RCC 7860 (cell line): ENCODE measurements around the gene LDB1.

ENCODE experiments used
- DNase-seq: peaks from one replicate; pipeline ENCODE4 v3.0.0-alpha.2; 2015; ENCODE audit warnings: low spot score
- FAIRE-seq: peaks from 2 replicates; lab custom pipeline; 2012; peaks lifted over from hg19 to GRCh38; lab: Jason Lieb, UNC

LDB1 gene

GRCh38 chr10:102139281-102140110, 19.3 kb upstream of the LDB1 start:
- FAIRE-seq: no peak
- no peak for DNase-seq

GRCh38 chr10:102135956-102136526, 15.9 kb upstream of the LDB1 start:
- DNase-seq: no peak
- no peak for FAIRE-seq

- no peak for FAIRE-seq
- no peak for DNase-seq
Observed at GRCh38 chr10:102134416-102134815, 14.2 kb upstream of the LDB1 start.

GRCh38 chr10:102133373-102134195, 13.4 kb upstream of the LDB1 start:
- FAIRE-seq (no peak), DNase-seq (peak; percentile 61)

GRCh38 chr10:102132563-102133372, 12.6 kb upstream of the LDB1 start, which contains the start of gene PPRC1:
PPRC1 (plus strand) TSS chr10:102133040; CDS start chr10:102133069, 29 bp downstream.
- FAIRE-seq: peak; percentile 76

GRCh38 chr10:102132193-102132562, 12.0 kb upstream of the LDB1 start:
- DNase-seq (no peak), FAIRE-seq (no peak)

More at GRCh38 chr10:102132563-102133372, 12.6 kb upstream of the LDB1 start, which contains the start of gene PPRC1:
- peak; percentile 98 for DNase-seq

GRCh38 chr10:102131286-102132170, 11.4 kb upstream of the LDB1 start:
- DNase-seq (no peak), FAIRE-seq (no peak)

- DNase-seq (no peak), FAIRE-seq (no peak)
Observed at GRCh38 chr10:102123223-102123622, 3.1 kb upstream of the LDB1 start.

GRCh38 chr10:102122450-102122849, 2.3 kb upstream of the LDB1 start:
- FAIRE-seq (no peak), DNase-seq (no peak)

GRCh38 chr10:102121739-102122372, 1.7 kb upstream of the LDB1 start:
- DNase-seq (no peak), FAIRE-seq (no peak)

- no peak for FAIRE-seq
- no peak for DNase-seq
Observed at GRCh38 chr10:102120991-102121738, 997 bp upstream of the LDB1 start.

- peak; percentile 20 for DNase-seq
- no peak for FAIRE-seq
Observed at GRCh38 chr10:102119417-102120141, 589 bp downstream of the LDB1 start.

- DNase-seq (no peak), FAIRE-seq (no peak)
Observed at GRCh38 chr10:102118867-102119266, 1.3 kb downstream of the LDB1 start.

- DNase-seq: peak; percentile 61
Observed at GRCh38 chr10:102117391-102118159, 2.6 kb downstream of the LDB1 start.

GRCh38 chr10:102116656-102117055, 3.5 kb downstream of the LDB1 start:
- no peak for DNase-seq
- no peak for FAIRE-seq

More at GRCh38 chr10:102117391-102118159, 2.6 kb downstream of the LDB1 start:
- no peak for FAIRE-seq

- DNase-seq (no peak), FAIRE-seq (no peak)
Observed at GRCh38 chr10:102115775-102116174, 4.4 kb downstream of the LDB1 start.
